Measurements from ENCODE around the gene TANGO6. TPM values are rescaled to one million over a fixed set of nuclear protein-coding genes. Genes with fewer than 3 reads are reported as not detected.

The TANGO6 gene
- total RNA-seq, 2 experiments from 2014 or later, result 22.7 to 22.8 TPM

DNA sequence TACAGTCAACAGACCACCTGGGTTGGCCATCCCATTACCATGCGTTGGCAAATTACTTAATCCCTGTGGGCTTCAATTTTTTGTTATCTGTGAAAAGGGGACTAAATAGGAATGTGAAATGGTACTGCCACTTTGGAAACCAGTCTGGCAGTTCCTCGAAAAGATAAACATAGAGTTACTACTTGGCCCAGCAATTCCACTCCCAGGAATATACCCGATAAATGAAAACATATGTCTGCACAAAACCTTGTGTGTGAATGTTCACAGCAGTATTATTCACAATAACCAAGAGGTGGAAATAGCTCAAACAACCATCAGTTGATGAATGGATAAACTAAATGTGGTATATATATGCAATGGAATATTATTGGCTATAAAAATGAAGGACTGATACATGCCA, 87.9 kb downstream of the TANGO6 start:
- H2AFZ ChIP-seq (ENCODE audit: low read length), result no peak overlapping the region
- TF ChIP-seq, protein P1, sequence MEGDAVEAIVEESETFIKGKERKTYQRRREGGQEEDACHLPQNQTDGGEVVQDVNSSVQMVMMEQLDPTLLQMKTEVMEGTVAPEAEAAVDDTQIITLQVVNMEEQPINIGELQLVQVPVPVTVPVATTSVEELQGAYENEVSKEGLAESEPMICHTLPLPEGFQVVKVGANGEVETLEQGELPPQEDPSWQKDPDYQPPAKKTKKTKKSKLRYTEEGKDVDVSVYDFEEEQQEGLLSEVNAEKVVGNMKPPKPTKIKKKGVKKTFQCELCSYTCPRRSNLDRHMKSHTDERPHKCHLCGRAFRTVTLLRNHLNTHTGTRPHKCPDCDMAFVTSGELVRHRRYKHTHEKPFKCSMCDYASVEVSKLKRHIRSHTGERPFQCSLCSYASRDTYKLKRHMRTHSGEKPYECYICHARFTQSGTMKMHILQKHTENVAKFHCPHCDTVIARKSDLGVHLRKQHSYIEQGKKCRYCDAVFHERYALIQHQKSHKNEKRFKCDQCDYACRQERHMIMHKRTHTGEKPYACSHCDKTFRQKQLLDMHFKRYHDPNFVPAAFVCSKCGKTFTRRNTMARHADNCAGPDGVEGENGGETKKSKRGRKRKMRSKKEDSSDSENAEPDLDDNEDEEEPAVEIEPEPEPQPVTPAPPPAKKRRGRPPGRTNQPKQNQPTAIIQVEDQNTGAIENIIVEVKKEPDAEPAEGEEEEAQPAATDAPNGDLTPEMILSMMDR (conservative IDR thresholded peaks at IDR 0.05; ENCODE audit: low read length), result no peak
- TF ChIP-seq EZH2phosphoT487 (IDR thresholded peaks at IDR 0.05; ENCODE audit: borderline replicate concordance, low read depth, low read length), result no peak
- CTCF ChIA-PET (ENCODE audit: unreplicated experiment), result no interaction called here
- no peak overlapping the region for H3K4me2 ChIP-seq (ENCODE audit: low read length)
- no peaks in the 10 kb centered on the region for H4K20me1 ChIP-seq (ENCODE audit: insufficient read depth, low read length)
- H3K9me2 ChIP-seq (ENCODE audit: insufficient read depth, low read length), result no peaks in the 10 kb centered on the region
- DNase-seq (ENCODE audit: low spot score), result no peak
- intact Hi-C loops (cut with micrococcal nuclease; ENCODE audit: unreplicated experiment), result no loop called here
- no peaks in the 10 kb centered on the region for H3K4me1 ChIP-seq (ENCODE audit: insufficient read depth, low read length, poor library complexity, severe bottlenecking)
- no peak overlapping the region for H3K4me3 ChIP-seq (ENCODE audit: low read depth, low read length, poor library complexity, severe bottlenecking)
- BruUV-seq (replicated peaks), result TSS peak; percentile 30
- POLR2A ChIA-PET, result no interaction called here
- no peaks in the 10 kb centered on the region for H3K79me2 ChIP-seq (ENCODE audit: insufficient read depth, low read depth, low read length)
- H3K27ac ChIP-seq (ENCODE audit: low read depth, low read length, poor library complexity, severe bottlenecking), result no peak overlapping the region
- no peaks in the 10 kb centered on the region for H3K9me3 ChIP-seq (ENCODE audit: low read length)
- H3K36me3 ChIP-seq (ENCODE audit: insufficient read depth, low read length), result peaks cover 41% of the 10 kb centered on the region

DNA sequence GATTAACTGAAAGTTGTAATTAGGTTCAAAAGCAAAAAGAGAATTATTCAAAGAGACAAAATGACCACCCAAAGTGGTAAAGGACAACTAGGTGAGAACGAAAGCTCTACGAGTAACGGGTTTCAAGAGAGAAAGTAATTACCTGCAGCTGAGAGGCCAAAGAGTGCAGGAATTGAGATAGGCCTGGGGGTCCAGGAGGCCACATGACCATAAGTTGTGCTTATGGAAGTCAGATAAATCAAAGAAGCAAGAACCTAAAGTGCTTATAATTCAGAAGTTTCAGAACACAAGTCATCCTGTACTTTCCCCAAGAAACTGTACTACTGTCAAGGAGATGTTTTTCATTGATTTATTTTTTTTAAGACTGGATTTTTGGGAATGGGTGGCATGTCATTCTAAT, 91.1 kb downstream of the TANGO6 start:
- no TSS peak for BruUV-seq (replicated peaks)
- ChIA-PET POLR2A (no interaction called here), CTCF (ENCODE audit: unreplicated experiment) (no interaction called here)

DNA sequence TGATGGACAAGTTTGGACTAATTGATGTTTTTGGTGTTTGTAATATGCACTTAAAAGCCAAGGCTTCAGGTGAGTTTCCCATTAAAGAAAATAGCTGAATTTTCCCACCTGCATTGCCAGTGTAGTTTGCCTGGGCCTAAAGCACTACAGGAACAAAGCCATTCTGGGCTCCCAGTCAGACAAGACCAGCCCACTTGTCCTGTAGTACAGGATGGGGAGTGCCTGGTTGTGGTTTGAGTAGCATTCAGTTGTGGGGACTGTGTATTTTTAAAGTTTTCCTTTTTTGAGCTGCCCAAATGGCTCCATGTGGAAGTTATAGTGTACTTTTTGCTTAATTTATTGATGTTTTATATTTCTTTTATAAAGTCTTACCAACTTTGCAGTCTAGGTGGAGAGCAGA, 91.7 kb downstream of the TANGO6 start:
- Histone ChIP-seq H3K4me2 (ENCODE audit: low read length) (no peak overlapping the region), H3K9me3 (ENCODE audit: low read length) (no peaks in the 10 kb centered on the region), H2AFZ (ENCODE audit: low read length) (no peak overlapping the region), H3K79me2 (ENCODE audit: insufficient read depth, low read depth, low read length) (no peaks in the 10 kb centered on the region), H4K20me1 (ENCODE audit: insufficient read depth, low read length) (no peaks in the 10 kb centered on the region), H3K9me2 (ENCODE audit: insufficient read depth, low read length) (no peaks in the 10 kb centered on the region), H3K27ac (ENCODE audit: low read depth, low read length, poor library complexity, severe bottlenecking) (no peak overlapping the region), H3K36me3 (ENCODE audit: insufficient read depth, low read length) (peaks cover 13% of the 10 kb centered on the region), H3K4me1 (ENCODE audit: insufficient read depth, low read length, poor library complexity, severe bottlenecking) (no peaks in the 10 kb centered on the region), H3K4me3 (ENCODE audit: low read depth, low read length, poor library complexity, severe bottlenecking) (no peak overlapping the region)
- ChIA-PET CTCF (ENCODE audit: unreplicated experiment) (interaction anchor here (0.5 kb wide), 1 partner anchor 899 kb away, joined by 3 read pairs; no protein-coding TSS in a partner anchor), POLR2A (no interaction called here)
- TF ChIP-seq, protein P1 (conservative IDR thresholded peaks at IDR 0.05; ENCODE audit: low read length), result no peak
- no peak for TF ChIP-seq EZH2phosphoT487 (IDR thresholded peaks at IDR 0.05; ENCODE audit: borderline replicate concordance, low read depth, low read length)
- no TSS peak for BruUV-seq (replicated peaks)
- intact Hi-C loops (cut with micrococcal nuclease; ENCODE audit: unreplicated experiment), result no loop called here
- no peak for DNase-seq (ENCODE audit: low spot score)

More for the DNA sequence above, 91.1 kb downstream of the TANGO6 start:
- Histone ChIP-seq H3K79me2 (ENCODE audit: insufficient read depth, low read depth, low read length) (no peaks in the 10 kb centered on the region), H3K27ac (ENCODE audit: low read depth, low read length, poor library complexity, severe bottlenecking) (no peak overlapping the region), H3K36me3 (ENCODE audit: insufficient read depth, low read length) (peaks cover 17% of the 10 kb centered on the region), H3K4me2 (ENCODE audit: low read length) (no peak overlapping the region), H3K9me3 (ENCODE audit: low read length) (no peaks in the 10 kb centered on the region), H4K20me1 (ENCODE audit: insufficient read depth, low read length) (no peaks in the 10 kb centered on the region), H2AFZ (ENCODE audit: low read length) (no peak overlapping the region), H3K9me2 (ENCODE audit: insufficient read depth, low read length) (no peaks in the 10 kb centered on the region), H3K4me1 (ENCODE audit: insufficient read depth, low read length, poor library complexity, severe bottlenecking) (no peaks in the 10 kb centered on the region), H3K4me3 (ENCODE audit: low read depth, low read length, poor library complexity, severe bottlenecking) (no peak overlapping the region)
- no peak for DNase-seq (ENCODE audit: low spot score)
- intact Hi-C loops (cut with micrococcal nuclease; ENCODE audit: unreplicated experiment), result no loop called here
- TF ChIP-seq, protein P1 (conservative IDR thresholded peaks at IDR 0.05; ENCODE audit: low read length), result no peak
- TF ChIP-seq EZH2phosphoT487 (IDR thresholded peaks at IDR 0.05; ENCODE audit: borderline replicate concordance, low read depth, low read length), result no peak
